Activated T-cell treated with anti-CD3 and anti-CD28 coated beads for 24 hours (primary cell): ENCODE measurements around the gene SMG1.
"Not testable (repeated sequence)": the region's sequence is repeated elsewhere in the genome, so short reads cannot be mapped to it uniquely, and the experiment has no call there.

Experiments
- DNase-seq: peaks from one replicate; pipeline ENCODE4 v3.0.0-alpha.2; 2020; ENCODE audit warnings: low read depth

The SMG1 gene

DNA sequence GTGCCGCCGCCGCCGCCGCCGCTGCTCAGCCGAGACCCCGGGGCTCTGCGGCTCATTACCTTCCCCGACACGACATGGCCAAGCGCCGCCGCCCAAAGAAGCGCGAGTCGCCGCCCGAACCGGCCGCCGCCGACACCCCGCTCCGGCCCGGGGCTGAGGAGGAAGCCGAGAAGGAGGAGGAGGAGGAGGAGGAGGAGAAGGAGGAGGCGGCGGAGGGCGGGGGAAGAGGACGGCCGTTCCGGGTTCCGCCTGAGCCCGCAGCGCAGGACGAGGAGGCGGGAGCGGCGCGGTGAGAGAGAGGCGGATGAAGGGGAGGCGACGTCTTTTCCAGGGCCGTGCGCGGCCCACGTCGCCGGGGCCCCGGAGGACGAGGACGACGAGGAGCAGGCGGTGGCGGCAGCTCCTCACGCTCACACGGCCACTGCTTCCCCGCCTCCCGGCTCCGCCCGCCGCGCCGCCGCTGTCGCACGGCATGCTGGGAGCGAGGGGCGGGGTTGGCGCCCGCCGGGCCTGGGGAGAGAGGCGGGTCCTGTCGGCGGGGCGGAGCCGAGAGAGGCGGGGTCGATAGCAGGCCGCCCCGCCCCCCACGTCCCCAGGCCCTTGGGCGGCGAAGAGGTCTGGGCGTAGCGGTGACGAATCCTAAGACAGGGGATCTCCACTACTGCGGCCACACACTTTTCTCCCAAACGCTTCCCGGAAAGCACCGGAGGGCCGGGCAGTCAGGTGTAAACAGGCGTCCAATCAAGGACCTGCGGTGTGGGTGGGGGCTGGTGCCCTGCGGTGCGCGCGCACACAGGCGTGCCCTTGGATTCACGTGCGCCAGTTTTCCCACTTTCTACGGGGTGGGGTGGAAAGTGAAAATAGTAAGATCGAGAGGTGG lies at the start of gene SMG1:
Gene SMG1 (minus strand): TSS at position 423 of the 880 bp plus-strand sequence. CDS start 367 bp downstream, at position 56.
- peak; percentile 92 for DNase-seq

DNA sequence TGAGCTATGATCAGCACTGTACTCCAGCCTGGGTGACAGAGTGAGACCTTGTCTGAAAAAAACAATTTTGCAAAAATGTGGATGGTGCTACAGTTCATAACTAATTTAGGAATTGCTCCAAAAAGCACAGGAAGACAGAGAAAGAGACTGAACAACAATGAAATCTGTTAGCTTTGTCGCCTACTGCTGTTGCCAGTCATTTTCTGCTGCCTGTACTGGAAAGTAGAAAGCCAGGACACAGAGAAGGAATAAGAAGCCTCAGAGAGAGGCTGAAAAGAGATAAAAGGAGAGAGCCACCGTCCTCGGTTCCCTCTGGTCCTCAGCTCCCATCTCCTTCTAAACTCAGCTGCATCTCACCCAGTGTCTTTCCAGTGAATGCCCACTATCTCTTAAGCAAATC lies 48.9 kb upstream of the SMG1 start:
- DNase-seq = no peak

DNA sequence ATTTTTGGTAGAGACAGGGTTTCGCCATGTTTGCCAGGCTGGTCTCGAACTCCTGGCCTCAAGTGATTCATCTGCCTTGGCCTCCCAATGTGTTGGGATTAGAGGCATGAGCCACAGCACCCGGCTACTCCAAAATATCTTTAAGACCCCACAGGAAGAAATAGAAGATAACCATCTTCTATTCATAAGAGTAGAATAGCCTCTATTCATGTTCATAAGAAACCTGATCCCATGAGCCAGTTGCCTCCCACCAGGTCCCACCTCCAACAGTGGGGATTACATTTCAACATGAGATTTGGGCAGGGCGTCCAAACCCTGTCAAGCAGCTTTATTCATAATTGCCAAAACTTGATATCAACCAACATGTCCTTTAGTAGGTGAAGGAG lies 43.6 kb upstream of the SMG1 start:
- DNase-seq = no peak

DNA sequence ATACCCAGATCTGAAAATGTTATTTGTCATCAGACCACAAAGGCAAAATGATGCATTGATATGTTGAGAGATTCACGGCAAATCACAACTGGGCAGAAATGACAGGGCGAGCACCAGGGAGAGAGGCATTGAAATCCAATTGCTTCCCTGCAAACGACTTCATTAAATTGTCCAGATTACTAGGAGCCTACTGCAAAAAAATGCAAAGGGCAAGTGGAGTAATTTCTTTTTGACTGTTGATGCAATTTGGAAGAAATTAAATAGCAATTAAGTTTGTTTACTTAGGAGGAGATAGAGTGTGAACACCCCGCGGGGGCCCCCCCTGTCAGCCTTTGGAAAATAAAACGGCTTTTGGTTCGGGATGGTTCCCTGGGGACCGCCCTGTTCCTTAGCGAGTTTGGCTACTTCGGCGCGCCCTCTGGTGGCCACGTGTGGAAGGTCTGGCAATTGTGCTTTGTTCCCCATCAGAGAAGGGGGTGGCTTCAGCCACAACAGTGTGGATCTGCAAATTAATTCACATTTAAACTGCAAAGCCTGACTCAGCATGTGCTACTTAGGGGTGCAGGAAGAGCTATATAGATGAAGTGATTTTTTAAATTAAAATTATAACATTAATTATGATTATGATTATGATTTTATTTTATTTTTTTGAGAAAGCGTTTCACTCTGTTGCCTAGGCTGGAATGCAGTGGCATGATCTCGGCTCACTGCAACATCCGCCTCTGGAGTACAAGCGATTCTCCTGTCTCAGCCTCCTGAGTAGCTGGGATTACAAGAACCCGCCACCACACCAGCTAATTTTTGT lies 43.0 kb upstream of the SMG1 start:
- peak; percentile 71 for DNase-seq

DNA sequence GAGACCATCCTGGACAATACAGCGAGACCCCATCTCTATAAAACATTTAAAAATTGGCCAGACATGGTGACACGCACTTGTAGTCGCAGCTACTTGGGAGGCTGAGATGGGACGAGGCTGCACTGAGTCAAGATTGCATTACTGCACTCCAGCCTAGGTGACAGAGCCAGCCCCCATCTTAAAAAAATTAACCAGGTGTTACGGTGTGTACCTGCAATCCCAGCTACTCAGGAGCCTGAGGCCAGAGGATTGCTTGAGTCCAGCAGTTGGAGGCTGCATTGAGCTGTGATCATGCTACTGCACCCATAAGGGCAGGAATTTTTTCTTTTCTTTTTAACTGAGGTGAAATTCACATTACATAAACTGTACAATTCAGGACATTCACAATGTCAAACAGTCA lies 40.6 kb upstream of the SMG1 start:
- DNase-seq = no peak

DNA sequence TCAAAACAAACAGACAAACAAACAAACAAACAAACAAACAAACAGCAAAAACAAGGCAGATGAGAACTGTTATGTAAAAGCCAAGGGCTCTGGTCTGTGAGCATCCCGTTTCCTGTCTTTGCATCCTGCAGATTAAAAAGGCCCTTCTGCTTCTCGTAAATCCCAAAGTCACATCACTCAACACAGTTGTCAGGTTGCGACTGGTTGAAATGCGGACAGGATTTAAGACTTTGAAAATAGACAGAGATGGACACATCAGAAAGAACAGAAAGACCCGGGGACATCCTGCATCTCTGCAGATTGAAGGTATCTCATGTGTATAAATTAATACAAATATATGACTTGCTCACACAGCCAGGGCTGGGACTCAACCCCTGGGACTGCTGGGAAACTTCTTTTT lies 39.3 kb upstream of the SMG1 start:
- DNase-seq = no peak

DNA sequence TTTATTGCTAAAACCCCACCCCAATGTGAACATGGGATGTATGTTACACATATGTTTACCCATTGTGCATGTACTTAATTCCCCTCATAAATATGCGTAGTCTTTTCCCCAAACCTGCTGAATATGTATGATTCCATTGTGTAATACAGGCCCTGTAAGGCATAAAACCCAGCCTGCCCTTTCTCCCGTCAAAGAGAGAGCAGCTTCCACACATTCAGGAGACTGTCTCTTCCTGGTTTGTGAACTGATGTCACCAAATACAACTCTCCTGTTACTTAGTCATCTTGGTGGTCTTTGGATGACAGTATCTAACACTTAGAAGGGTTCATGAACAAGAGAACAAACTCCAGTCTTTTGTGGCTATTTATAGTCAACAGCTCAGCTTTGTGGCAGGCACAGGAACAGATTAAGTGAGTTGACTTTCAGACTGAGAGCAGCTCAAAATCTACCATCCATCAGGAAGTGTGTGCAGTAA lies 32.9 kb upstream of the SMG1 start:
- no peak for DNase-seq

DNA sequence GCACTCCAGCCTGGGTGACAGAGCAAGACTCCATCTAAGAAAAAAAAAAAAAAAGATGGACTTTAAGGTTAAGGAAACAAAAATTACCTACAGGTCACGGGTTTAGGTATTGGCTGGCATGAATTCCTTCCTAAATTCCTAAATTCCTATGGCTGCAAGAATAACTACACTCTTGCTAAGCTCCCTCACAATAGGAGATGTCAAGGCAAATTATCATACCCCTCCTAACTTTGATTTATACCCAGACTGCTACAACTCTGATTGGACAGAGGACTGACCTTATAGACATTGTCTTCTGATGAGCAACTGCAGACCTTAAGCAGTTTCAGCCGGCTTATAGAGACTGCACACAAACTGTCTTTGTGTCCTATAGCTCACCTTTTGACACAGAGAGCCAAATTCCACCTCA lies 32.4 kb upstream of the SMG1 start:
- DNase-seq = no peak

DNA sequence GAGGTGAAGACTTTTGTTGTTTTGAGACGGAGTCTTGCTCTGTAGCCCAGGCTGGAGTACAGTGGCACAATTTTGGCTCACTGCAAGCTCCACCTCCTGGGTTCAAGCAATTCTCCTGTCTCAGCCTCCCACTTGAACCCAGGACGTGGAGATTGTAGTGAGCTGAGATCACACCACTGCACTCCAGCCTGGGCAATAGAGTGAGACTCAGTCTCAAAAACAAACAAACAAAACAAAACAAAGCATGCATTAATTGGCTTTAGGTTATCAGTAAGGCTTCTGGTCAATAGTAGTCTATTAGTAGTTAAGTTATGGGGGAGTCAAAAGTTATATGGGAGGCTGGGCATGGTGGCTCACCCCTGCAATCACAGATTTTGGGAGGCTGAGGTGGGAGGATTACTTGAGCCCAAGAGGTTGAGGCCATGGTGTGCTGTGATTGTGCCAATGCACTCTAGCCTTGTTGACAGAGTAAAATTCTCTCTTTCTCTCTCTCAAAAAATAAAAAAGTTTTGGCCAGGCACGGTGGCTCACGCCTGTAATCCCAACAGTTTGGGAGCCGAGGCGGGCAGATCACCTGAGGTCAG lies 30.5 kb upstream of the SMG1 start:
- DNase-seq = not testable (repeated sequence)

DNA sequence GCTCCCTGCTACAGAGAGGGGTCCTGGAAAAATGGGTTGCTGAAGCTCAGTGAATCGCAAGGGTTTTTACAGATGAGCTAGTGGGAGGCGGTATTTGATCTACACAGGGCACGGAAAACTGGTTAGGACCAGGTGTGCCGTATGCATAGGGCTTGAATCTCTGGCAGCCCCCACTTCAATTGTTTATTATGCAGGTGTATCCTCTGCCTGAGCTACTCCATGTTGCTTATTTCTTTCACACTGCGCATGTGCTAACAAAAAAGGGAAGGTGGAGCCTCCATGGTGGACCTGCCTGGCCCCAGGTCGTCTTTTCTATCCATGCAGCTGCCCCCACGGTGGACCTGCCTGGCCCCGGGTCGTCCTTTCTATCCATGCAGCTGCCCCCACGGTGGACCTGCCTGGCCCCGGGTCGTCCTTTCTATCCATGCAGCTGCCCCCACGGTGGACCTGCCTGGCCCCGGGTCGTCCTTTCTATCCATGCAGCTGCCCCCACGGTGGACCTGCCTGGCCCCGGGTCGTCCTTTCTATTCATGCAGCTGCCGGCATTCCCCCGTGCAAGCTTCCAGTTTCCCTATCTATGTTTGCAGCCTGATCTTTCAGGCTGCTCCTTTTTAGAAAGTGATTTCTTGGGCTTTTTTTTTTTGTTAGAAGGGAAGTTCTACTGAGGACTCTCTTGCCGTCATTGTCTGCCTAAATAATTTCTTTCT lies 29.8 kb upstream of the SMG1 start:
- peak; percentile 4 for DNase-seq

DNA sequence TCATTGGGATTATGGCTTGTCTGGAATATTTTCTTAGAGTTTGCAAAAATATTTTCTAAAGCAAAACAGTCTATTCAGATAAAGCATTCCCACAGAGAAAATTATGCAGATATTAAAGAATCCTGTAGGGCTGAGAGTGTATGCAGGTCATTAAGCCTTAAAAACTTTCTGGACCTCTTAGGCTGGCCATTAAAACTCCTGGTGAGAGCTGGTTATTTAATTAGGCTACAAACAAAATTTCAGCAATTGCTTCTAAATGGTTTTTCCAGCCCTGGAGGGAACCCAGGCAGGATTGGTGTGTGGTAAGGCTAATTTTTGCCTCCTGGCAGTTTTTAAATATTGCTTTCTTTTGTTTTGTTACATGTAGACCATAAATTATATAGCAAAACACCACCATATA lies 27.3 kb upstream of the SMG1 start:
- no peak for DNase-seq

DNA sequence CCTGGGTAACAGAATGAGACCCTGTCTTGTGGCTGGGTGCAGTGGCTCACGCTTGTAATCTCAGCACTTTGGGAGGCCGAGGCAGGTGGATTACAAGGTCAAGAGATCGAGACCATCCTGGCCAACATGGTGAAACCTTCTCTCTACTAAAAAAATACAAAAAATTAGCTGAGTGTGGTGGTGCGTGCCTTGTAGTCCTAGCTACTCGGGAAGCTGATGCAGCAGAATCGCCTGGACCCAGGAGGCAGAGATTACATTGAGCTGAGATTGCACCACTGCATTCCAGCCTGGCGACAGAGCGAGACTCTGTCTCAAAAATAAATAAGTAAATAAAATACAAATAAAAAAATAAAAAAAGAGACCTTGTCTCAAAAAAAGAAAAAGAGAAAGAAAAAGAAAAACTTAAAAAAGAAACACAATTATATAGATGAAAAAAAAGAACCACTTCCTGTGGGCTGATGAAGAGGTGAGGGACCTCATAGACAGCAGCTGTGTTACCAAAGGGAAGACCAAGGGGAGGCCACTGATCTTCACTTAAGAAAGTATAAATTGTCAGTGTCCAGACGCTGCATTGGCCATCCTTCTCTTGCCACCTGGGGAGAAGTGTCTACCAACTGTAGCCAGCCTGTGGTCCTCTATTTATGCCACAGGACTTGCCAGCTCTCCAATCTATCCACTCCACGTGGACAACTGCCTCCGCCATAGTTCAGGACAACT lies 24.4 kb upstream of the SMG1 start:
- no peak for DNase-seq

DNA sequence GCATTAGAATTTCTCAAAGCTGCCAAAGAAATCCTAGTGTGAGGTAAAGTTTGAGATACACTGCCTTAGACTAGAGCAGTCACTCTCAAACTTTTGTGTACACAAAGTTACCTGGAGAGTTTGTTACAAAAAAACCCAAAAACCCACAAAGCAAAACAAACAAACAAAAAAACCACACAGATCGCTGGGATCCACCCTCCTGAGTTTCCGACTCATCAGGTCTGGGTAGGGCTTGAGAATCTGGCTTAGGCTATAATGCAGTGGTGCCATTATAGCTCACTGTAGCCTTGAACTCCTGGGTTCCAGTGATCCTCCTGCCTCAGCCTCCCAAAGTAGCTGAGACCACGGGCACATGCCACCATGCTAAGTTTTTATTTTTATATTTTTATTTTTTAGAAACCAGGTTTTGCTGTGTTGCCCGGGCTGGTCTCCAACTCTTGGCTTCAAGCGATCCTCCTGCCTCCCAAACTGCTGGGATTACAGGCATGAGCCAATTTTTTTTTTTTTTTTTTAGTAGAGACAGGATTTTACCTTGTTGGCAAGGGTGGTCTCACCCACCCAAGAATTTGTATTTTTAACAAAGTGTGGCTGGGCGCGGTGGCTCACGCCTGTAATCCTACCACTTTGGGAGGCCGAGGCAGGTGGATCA lies 22.3 kb upstream of the SMG1 start:
- no peak for DNase-seq

DNA sequence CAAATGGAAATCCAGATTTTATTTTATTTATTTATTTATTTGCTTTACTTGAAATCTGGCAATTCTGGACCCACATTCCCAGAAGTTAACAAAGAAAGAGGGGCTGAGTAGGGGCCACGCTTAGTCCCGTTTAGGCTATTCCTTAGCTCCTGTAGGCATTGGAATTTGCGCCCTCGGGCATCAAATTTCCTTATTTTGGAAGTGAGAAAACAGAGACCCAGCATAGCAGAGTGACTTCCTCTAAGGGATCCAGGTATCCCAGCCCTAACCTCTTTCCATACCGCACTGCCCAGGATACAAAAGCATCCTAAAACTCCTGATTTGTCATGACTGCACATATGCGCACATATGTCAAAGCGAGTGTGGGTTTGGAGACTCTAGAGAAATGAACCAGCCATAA lies 19.0 kb upstream of the SMG1 start:
- no peak for DNase-seq

DNA sequence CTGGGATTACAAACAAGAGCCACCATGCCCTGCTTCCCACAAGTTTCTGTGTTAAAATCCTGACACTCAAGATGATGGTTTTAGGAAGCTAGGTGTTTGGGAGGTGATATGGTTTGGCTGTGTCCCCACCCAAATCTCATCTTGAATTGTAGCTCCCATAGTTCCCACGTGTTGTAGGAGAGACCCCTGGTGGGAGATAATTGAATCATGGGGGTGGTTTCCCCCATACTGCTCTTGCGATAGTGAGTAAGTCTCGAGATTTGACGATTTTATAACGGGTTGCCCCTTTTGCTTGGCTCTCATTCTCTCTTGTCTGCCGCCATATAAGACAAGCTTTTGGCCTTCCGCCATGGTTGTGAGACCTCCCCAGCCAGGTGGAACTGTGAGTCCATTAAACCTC lies 17.2 kb upstream of the SMG1 start:
- DNase-seq = no peak

DNA sequence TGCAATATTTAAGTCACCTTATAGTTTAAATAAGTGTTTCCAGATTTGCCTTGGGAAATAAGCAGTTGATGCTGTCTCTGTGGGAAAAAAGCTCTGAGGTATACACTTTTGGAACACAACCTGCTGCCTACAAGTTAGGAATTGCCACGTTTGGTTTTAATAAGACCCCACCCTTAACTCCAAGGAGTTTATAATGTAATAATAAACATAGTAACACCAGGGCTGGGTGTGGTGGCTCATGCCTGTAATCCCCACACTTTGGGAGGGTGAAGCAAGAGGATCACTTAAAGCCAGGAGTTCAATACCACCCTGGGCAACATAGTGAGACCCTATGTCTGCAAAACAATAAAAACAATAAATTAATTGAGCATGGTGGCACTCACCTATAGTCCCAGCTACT lies 15.9 kb upstream of the SMG1 start:
- no peak for DNase-seq

DNA sequence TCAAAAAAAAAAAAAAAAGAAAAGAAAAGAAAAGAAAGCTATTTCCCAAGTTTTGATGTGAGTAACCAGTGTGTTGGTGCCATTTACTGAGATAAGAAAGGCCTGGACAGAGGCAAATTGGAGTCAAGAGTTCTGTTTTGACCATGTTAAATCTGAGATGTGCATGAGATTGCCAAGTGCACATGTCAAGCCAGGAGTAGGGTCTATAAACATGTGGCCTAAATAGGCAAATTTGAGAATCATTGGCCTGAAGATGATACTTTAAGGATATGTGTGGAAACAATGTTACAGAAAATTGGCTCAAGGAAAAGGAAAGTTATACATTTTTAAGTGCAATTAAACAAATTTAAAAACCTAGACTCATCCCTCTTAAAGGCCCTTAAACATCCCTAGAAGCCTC lies 15.3 kb upstream of the SMG1 start:
- no peak for DNase-seq

DNA sequence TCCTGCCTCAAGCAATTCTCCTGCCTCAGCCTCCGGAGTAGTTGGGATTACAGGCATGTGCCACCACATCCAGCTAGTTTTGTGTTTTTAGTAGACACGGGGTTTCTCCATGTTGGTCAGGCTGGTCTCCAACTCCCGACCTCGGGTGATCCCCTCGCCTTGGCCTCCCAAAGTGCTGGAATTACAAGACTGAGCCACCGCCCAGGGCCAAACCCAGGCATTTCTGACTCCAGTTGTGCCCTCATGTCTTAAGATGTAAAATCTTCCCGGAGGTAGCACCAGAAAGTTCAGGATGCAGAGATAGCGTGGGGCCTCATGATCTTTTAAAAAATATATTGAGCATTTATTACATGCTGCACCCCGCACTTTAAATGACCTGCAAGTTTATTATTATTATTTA lies 12.8 kb upstream of the SMG1 start:
- DNase-seq = no peak

DNA sequence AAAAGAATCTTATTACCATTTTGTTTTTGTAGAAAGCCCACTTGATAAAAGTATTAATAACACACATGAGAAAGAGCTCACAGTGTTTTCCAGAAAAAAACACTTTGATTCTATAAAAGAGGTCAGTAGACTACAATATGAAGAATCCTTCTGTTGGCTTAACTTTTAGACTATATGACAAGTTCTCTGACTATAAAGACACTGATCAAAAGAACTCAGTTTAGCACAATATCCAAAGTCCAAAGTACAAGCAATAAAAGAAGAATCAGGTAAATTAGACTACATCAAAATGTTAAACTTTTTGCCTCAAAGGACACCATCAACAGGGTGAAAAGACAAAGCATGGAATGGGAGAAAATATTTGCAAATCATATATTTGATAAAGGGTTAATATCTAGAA lies 11.2 kb upstream of the SMG1 start:
- no peak for DNase-seq

DNA sequence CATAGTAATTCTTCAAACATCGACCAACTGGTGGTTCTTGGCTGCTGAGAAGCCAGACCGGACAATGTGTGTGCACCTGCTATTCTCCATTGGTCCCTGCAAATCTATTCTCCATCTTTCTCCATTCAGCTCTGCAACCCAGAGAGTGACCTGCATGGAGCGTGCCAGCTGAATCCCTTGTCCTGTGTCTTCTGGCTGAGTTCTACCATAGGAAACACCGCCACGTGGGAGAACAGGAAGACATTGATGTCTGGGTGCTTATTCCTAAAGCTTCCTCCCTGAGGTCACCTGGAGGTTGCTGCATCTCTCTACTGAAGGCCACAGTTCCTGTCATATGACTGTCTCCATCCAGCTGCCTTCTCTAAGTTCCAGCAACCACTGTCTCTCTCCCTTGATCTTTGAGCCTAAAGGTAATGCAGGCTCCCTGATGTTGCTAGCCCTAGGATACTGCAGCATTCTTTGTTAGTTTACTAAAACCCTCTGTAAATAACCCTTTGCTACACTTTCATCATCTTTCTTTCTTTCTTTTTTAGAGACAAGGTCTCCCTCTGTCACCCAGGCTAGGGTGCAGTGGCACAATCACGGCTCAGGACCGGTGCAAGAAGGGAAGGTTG lies 10.6 kb upstream of the SMG1 start:
- no peak for DNase-seq

DNA sequence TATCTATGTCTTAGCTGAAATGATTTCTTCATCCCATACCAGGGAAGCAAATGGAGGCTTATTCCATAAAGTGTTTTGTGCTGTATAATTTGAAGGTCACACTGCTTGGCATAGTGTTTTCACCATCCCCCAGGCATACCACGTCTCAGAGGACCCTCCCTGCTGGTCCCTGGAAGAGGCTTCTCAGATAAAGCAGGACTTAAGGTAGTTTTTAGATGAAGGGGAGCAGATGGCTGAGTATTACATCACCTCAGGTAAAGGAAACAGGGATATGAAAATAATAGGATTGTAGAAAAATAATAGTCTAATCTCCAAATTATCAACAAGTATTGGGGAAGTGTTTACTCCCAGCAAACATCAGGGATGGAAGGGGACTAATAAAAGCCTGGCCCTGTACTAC lies 7.3 kb upstream of the SMG1 start:
- DNase-seq = no peak
